Suprapubic skin (tissue), 3 donors: ENCODE measurements around the gene C1orf226.

Experiments
- CTCF ChIP-seq, 2 donors: fragments of 200-600 bp in 1 of 2; fragments of 450-650 bp in 1 of 2; sonication (generic) in 1 of 2; IDR thresholded peaks; one replicate each; pipeline ENCODE4 v1.5.1; 2016 to 2019; ENCODE audit warnings: antibody characterized with exemption in 2 of 2, mild to moderate bottlenecking in 1 of 2, moderate library complexity in 1 of 2
- EP300 ChIP-seq: sonication (generic); formaldehyde crosslinking; IDR thresholded peaks from one replicate; pipeline ENCODE4 v1.6.1; 2017; ENCODE audit warnings: antibody characterized with exemption
- POLR2A ChIP-seq, 2 donors: fragments of 450-650 bp; IDR thresholded peaks; one replicate each; pipeline ENCODE4 v1.6.1; 2017; ENCODE audit warnings: antibody characterized with exemption in 2 of 2, mild to moderate bottlenecking in 2 of 2, moderate library complexity in 2 of 2

GRCh38 chr1:162343470-162343869 lies 38.1 kb upstream of the C1orf226 start:
- TF ChIP-seq CTCF (IDR thresholded peaks at IDR 0.05): no peak
- no peak for TF ChIP-seq EP300
- no peak for TF ChIP-seq POLR2A (IDR thresholded peaks at IDR 0.05)
